Sigmoid colon (tissue), 4 donors: Measurements from ENCODE around the gene BEST3.

ENCODE experiments used
- EP300 ChIP-seq, 4 donors: sonication (generic); formaldehyde crosslinking; IDR thresholded peaks; one replicate each; pipeline ENCODE4 v1.6.1; 2017; ENCODE audit warnings: antibody characterized with exemption in 4 of 4
- POLR2A ChIP-seq, 2 donors: fragments of 450-650 bp; IDR thresholded peaks; one replicate each; pipeline ENCODE4 v1.6.1; 2016; ENCODE audit warnings: antibody characterized with exemption in 2 of 2, mild to moderate bottlenecking in 2 of 2, moderate library complexity in 2 of 2
- POLR2AphosphoS5 ChIP-seq, 4 donors: sonication (generic); formaldehyde crosslinking; IDR thresholded peaks; one replicate each; pipeline ENCODE4 v1.6.1; 2017; ENCODE audit warnings: antibody characterized with exemption in 4 of 4
- TF ChIP-seq, protein P1 (sequence below), 4 experiments: fragments of 450-650 bp in 3 of 4; fragments of 200-600 bp in 1 of 4; IDR thresholded peaks; one replicate each; pipeline ENCODE4 v1.5.1; 2016 to 2019; ENCODE audit warnings: antibody characterized with exemption in 4 of 4, mild to moderate bottlenecking in 3 of 4, moderate library complexity in 2 of 4

DNA sequence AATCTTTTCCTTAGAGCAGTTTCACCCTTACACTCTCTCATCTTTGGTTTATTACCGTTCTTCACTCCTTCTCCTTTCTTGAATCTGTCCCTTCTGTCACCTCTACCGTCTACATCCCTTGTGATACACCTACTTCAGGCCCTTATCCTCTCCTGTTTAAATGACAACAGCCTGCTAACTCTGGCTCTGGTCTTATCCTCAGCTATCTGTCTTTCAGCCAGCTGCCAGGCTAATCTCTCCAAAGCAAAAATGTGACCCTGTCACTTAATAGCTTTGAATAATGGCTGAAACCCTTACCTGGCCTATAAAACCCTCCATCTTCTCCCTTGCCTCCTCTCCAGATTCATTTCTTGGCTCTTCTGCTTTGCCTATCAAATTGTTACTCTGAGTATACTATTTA is 32.3 kb downstream of the BEST3 start:
- TF ChIP-seq, protein P1, sequence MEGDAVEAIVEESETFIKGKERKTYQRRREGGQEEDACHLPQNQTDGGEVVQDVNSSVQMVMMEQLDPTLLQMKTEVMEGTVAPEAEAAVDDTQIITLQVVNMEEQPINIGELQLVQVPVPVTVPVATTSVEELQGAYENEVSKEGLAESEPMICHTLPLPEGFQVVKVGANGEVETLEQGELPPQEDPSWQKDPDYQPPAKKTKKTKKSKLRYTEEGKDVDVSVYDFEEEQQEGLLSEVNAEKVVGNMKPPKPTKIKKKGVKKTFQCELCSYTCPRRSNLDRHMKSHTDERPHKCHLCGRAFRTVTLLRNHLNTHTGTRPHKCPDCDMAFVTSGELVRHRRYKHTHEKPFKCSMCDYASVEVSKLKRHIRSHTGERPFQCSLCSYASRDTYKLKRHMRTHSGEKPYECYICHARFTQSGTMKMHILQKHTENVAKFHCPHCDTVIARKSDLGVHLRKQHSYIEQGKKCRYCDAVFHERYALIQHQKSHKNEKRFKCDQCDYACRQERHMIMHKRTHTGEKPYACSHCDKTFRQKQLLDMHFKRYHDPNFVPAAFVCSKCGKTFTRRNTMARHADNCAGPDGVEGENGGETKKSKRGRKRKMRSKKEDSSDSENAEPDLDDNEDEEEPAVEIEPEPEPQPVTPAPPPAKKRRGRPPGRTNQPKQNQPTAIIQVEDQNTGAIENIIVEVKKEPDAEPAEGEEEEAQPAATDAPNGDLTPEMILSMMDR (IDR thresholded peaks at IDR 0.05), result no peak
- TF ChIP-seq EP300 (IDR thresholded peaks at IDR 0.05) (no peak), POLR2A (IDR thresholded peaks at IDR 0.05) (no peak), POLR2AphosphoS5 (IDR thresholded peaks at IDR 0.05) (no peak)
